Esophagus squamous epithelium (tissue), 5 donors: ENCODE data around the gene ABHD12. TPM values are rescaled to one million over a fixed set of nuclear protein-coding genes. Genes with fewer than 3 reads are reported as not detected.

Experiments used
- DNase-seq: peaks from one replicate; lab custom pipeline; 2025; lab: John Stamatoyannopoulos, UW
- H3K27ac ChIP-seq, 4 donors: fragments of 200-600 bp; sonication (generic); one replicate each; pipeline ENCODE4 v1.5.1; 2016 to 2019; ENCODE audit warnings: mild to moderate bottlenecking in 1 of 4
- H3K27me3 ChIP-seq, 4 donors: fragments of 200-600 bp; sonication (generic); 1 replicate in 3 of 4; 2 replicates in 1 of 4; pipeline versions ENCODE4 v1.5.1 to v1.6.0; 2017 to 2021; ENCODE audit warnings: antibody characterized with exemption in 1 of 4
- H3K36me3 ChIP-seq, 3 donors: fragments of 200-600 bp; sonication (generic); one replicate each; pipeline ENCODE4 v1.5.1; 2016 to 2019
- H3K4me1 ChIP-seq, 3 donors: fragments of 200-600 bp; sonication (generic); one replicate each; pipeline ENCODE4 v1.5.1; 2017 to 2019
- H3K4me3 ChIP-seq, 4 donors: fragments of 200-600 bp; sonication (generic); 1 replicate in 3 of 4; 2 replicates in 1 of 4; pipeline ENCODE4 v1.5.1; 2016 to 2019; ENCODE audit warnings: mild to moderate bottlenecking in 2 of 4, moderate library complexity in 1 of 4
- H3K9me3 ChIP-seq, 3 donors: fragments of 200-600 bp; sonication (generic); one replicate each; pipeline ENCODE4 v1.5.1; 2016 to 2019
- CTCF ChIP-seq, 6 experiments: fragments of 450-650 bp in 4 of 6; fragments of 200-600 bp in 2 of 6; sonication (generic) in 2 of 6; IDR thresholded peaks; one replicate each; pipeline ENCODE4 v1.5.1; 2016 to 2019; ENCODE audit warnings: antibody characterized with exemption in 6 of 6, mild to moderate bottlenecking in 4 of 6, moderate library complexity in 4 of 6
- POLR2A ChIP-seq, 4 donors: fragments of 450-650 bp; IDR thresholded peaks; one replicate each; pipeline ENCODE4 v1.6.1; 2017; ENCODE audit warnings: antibody characterized with exemption in 4 of 4, mild to moderate bottlenecking in 4 of 4, moderate library complexity in 3 of 4
- WGBS, 2 donors: methylation state at CpG; one replicate each; pipeline ENCODE4 v1.1.5; 2018; 5-methylcytosine and 5-hydroxymethylcytosine counted together
- intact Hi-C: fragments of 100-400 bp; cut with DNase I; formaldehyde crosslinking; loops from one replicate; pipeline ENCODE4 v1.15.0; 2022
- total RNA-seq, 4 donors: library from RNA; depleted of rRNA; stranded (reverse); fragments of >200 nt; gene quantifications; one replicate each; pipeline ENCODE4 v1.1.0, GENCODE V29; 2016
- donor health status: DM: yes; HTN: yes; CAD: no.

The ABHD12 gene
- total RNA-seq, 4 donors from 2014 or later: 23.8 to 62.1 (median 36.4) TPM

GRCh38 chr20:25284131-25284601 lies 106.5 kb downstream of the ABHD12 start:
- WGBS, 2 donors: 87 to 88% methylated on average over 8 to 15 of the region's 17 CpGs
- no peaks in the 10 kb centered on the region for H3K9me3 ChIP-seq
- DNase-seq: no peak
- peaks cover 5 to 29% (median 7%) of the 10 kb centered on the region in 3 donors for H3K4me1 ChIP-seq
- no peak overlapping the region for H3K4me3 ChIP-seq
- H3K27me3 ChIP-seq: no peaks in the 10 kb centered on the region
- H3K36me3 ChIP-seq: peaks cover 48 to 100% (median 61%) of the 10 kb centered on the region in 3 donors
- no peak overlapping the region for H3K27ac ChIP-seq
- no peak for TF ChIP-seq POLR2A (IDR thresholded peaks at IDR 0.05)
- TF ChIP-seq CTCF (IDR thresholded peaks at IDR 0.05): no peak
- intact Hi-C loops: loop anchor here (10.0 kb wide), 1 partner anchor 69 kb away; no protein-coding TSS in a partner anchor

- Histone ChIP-seq H3K36me3 (peaks cover 50 to 100% (median 61%) of the 10 kb centered on the region in 3 donors), H3K27ac (peak overlapping the region in 1 of 4 donors; percentile 6), H3K4me3 (no peak overlapping the region), H3K9me3 (no peaks in the 10 kb centered on the region), H3K27me3 (no peaks in the 10 kb centered on the region), H3K4me1 (peaks cover 5 to 36% (median 7%) of the 10 kb centered on the region in 3 donors)
- no peak for TF ChIP-seq POLR2A (IDR thresholded peaks at IDR 0.05)
- no peak for TF ChIP-seq CTCF (IDR thresholded peaks at IDR 0.05)
- WGBS, 2 donors: 90 to 94% methylated on average over 9 to 11 of the region's 24 CpGs
- intact Hi-C loops: loop anchor here (10.0 kb wide), 1 partner anchor 69 kb away; no protein-coding TSS in a partner anchor
- no peak for DNase-seq
Observed at GRCh38 chr20:25283221-25283951, 107.2 kb downstream of the ABHD12 start.

DNA sequence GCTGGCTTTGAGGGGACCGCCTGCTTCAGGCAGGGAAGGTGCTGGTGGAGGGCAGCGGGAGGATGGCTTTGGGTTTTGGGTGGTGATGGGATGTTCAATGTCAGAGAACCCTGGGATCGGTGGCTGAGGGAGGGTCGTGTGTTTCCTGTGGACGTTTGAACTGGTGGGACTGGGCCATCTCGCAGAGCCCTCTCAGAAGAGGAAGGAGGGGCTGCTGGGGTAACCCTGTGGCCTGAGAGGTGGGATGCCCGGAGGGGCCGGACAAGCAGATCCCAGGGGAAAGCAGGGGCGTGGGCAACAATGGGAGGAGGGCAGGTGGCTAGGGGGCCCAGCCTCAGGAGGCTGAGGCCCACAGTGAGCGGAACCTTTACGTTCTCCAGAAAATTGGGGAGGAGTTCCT lies 107.8 kb downstream of the ABHD12 start:
- WGBS, 2 donors: 80 to 85% methylated on average over 8 to 11 of the region's 11 CpGs
- no peaks in the 10 kb centered on the region for H3K27me3 ChIP-seq
- H3K4me3 ChIP-seq: no peak overlapping the region
- no peaks in the 10 kb centered on the region for H3K9me3 ChIP-seq
- intact Hi-C loops: loop anchor here (10.0 kb wide), 1 partner anchor 68 kb away; no protein-coding TSS in a partner anchor
- peak overlapping the region in 2 of 4 donors; percentile 6 to 17 for H3K27ac ChIP-seq
- peaks cover 5 to 36% (median 7%) of the 10 kb centered on the region in 3 donors for H3K4me1 ChIP-seq
- DNase-seq: no peak
- peaks cover 51 to 100% (median 61%) of the 10 kb centered on the region in 3 donors for H3K36me3 ChIP-seq
- TF ChIP-seq POLR2A (IDR thresholded peaks at IDR 0.05) (no peak), CTCF (IDR thresholded peaks at IDR 0.05) (no peak)

DNA sequence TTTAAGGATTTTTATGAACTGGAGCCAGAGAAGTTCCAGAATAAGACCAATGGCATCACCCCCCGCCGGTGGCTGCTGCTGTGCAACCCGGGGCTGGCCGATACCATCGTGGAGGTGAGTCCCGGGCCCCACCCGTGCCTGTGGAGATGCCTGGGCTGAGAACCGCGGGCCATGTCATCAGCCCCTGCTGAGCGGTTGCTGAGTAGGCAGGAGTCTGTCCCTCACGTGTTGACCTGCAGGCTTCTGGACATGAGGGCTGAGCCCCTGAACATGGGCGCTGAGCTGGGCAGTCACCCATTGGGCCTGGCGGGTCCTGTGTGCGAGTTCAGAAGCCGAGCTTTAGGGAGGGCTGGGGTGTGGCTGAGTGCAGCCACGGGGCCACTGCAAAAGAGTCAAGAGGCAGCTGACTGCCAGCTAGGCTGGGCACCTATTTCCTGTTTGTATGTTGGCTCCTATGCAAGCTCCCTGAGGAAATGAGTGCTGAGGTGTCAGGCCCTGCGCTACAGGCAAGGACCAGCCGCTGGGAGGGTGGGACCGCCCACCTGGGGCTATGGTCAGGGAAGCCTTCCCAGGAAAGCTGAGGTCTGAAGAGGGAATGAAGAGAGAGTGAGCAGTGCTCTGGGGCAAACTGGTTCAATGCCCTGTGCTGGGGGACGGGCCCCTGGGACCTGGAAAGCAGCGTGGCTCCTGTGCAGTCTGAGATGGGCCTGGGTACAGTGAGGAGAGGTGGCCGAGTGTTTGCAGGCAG lies 108.4 kb downstream of the ABHD12 start:
- intact Hi-C loops: loop anchor here (10.0 kb wide), 1 partner anchor 67 kb away; no protein-coding TSS in a partner anchor
- WGBS, 2 donors: 88 to 89% methylated on average over 6 to 9 of the region's 22 CpGs
- H3K36me3 ChIP-seq: peaks cover 57 to 100% (median 58%) of the 10 kb centered on the region in 3 donors

More for the DNA sequence above, 108.4 kb downstream of the ABHD12 start:
- H3K4me3 ChIP-seq: no peak overlapping the region
- TF ChIP-seq CTCF (IDR thresholded peaks at IDR 0.05) (no peak), POLR2A (IDR thresholded peaks at IDR 0.05) (no peak)
- H3K27ac ChIP-seq: peak overlapping the region in 1 of 4 donors; percentile 17
- peaks cover 5 to 36% (median 7%) of the 10 kb centered on the region in 3 donors for H3K4me1 ChIP-seq
- H3K9me3 ChIP-seq: no peaks in the 10 kb centered on the region
- no peak for DNase-seq
- H3K27me3 ChIP-seq: no peaks in the 10 kb centered on the region
